GM18507 (cell line): Measurements from ENCODE around the gene KDM4B.
"Not testable (repeated sequence)": the region's sequence is repeated elsewhere in the genome, so short reads cannot be mapped to it uniquely, and the experiment has no call there.

Experiments
- DNase-seq: peaks from one replicate; pipeline ENCODE4 v3.0.0; 2011; ENCODE audit warnings: low read depth; ENCODE audit not compliant: insufficient read length; ENCODE audit errors: extremely low spot score
- FAIRE-seq: peaks from 2 replicates; lab custom pipeline; 2011; peaks lifted over from hg19 to GRCh38; lab: Jason Lieb, UNC

Gene KDM4B

GRCh38 chr19:4965061-4965460 is 3.9 kb upstream of the KDM4B start:
- FAIRE-seq (no peak), DNase-seq (no peak)

- DNase-seq (no peak), FAIRE-seq (no peak)
Observed at GRCh38 chr19:4966591-4966990, 2.3 kb upstream of the KDM4B start.

GRCh38 chr19:4967738-4968461 is 1.0 kb upstream of the KDM4B start:
- DNase-seq (no peak), FAIRE-seq (no peak)

- no peak for FAIRE-seq
- no peak for DNase-seq
Observed at GRCh38 chr19:4969292-4969771, 419 bp downstream of the KDM4B start.

GRCh38 chr19:4969772-4970531 is 1.0 kb downstream of the KDM4B start:
- peak; percentile 55 for DNase-seq
- FAIRE-seq, result peak; percentile 84

- no peak for DNase-seq
- no peak for FAIRE-seq
Observed at GRCh38 chr19:4970558-4971423, 1.9 kb downstream of the KDM4B start.

- no peak for DNase-seq
- FAIRE-seq, result no peak
Observed at GRCh38 chr19:4971424-4971793, 2.5 kb downstream of the KDM4B start.

- DNase-seq (no peak), FAIRE-seq (no peak)
Observed at GRCh38 chr19:4971816-4972495, 3.0 kb downstream of the KDM4B start.

- FAIRE-seq (no peak), DNase-seq (no peak)
Observed at GRCh38 chr19:4972509-4973230, 3.8 kb downstream of the KDM4B start.

GRCh38 chr19:4974880-4975469 is 6.1 kb downstream of the KDM4B start:
- FAIRE-seq (no peak), DNase-seq (no peak)

- not testable (repeated sequence) for DNase-seq, FAIRE-seq
Observed at GRCh38 chr19:4975601-4976000, 6.7 kb downstream of the KDM4B start.

- FAIRE-seq (no peak), DNase-seq (no peak)
Observed at GRCh38 chr19:4976401-4977298, 7.7 kb downstream of the KDM4B start.

GRCh38 chr19:4977299-4978174 is 8.6 kb downstream of the KDM4B start:
- FAIRE-seq (no peak), DNase-seq (no peak)

GRCh38 chr19:4979211-4979807 is 10.4 kb downstream of the KDM4B start:
- DNase-seq, result no peak
- FAIRE-seq, result no peak

- DNase-seq (no peak), FAIRE-seq (no peak)
Observed at GRCh38 chr19:4980067-4980466, 11.2 kb downstream of the KDM4B start.
